Activated CD4-positive, alpha-beta memory T cell treated with anti-CD3 and anti-CD28 coated beads, Interleukin-2, amount 10 ng/mL, durations not matched to agents 7 days and 5 days (primary cell): Measurements from ENCODE around the gene PCAT7. TPM values are rescaled to one million over a fixed set of nuclear protein-coding genes. Genes with fewer than 3 reads are reported as not detected.

ENCODE experiments used
- CTCF ChIA-PET: fragments of 350-600 bp; sonication (Branson Sonifier 250); formaldehyde crosslinking; loops from one replicate; lab custom pipeline; 2021; ENCODE audit warnings: antibody characterized with exemption, inconsistent platforms; lab: Charles Lee
- POLR2A ChIA-PET: fragments of 350-600 bp; sonication (Branson Sonifier 250); formaldehyde crosslinking; loops from one replicate; lab custom pipeline; 2021; ENCODE audit warnings: antibody characterized with exemption; lab: Charles Lee
- DNase-seq: peaks from one replicate; pipeline ENCODE4 v3.0.0-alpha.2; 2020
- H3K27ac Mint-ChIP-seq: one replicate; pipeline ENCODE4 v1.8.0; 2021; ENCODE audit warnings: mild to moderate bottlenecking, mixed read lengths
- H3K27me3 Mint-ChIP-seq: one replicate; pipeline ENCODE4 v1.8.0; 2021; ENCODE audit warnings: mixed read lengths
- H3K36me3 Mint-ChIP-seq: one replicate; pipeline ENCODE4 v1.8.0; 2021; ENCODE audit warnings: low read depth, mixed read lengths
- H3K4me1 Mint-ChIP-seq: one replicate; pipeline ENCODE4 v1.8.0; 2021; ENCODE audit warnings: mixed read lengths
- H3K4me3 Mint-ChIP-seq: one replicate; pipeline ENCODE4 v1.8.0; 2021; ENCODE audit warnings: mild to moderate bottlenecking, mixed read lengths
- H3K9me3 Mint-ChIP-seq: one replicate; pipeline ENCODE4 v1.8.0; 2021; ENCODE audit warnings: mixed read lengths
- total RNA-seq, 2 experiments: library from RNA; stranded (reverse); gene quantifications; one replicate each; pipeline ENCODE4 v1.2.3, GENCODE V29; 2021

The PCAT7 gene
- total RNA-seq, 2 experiments from 2014 or later: not detected

DNA sequence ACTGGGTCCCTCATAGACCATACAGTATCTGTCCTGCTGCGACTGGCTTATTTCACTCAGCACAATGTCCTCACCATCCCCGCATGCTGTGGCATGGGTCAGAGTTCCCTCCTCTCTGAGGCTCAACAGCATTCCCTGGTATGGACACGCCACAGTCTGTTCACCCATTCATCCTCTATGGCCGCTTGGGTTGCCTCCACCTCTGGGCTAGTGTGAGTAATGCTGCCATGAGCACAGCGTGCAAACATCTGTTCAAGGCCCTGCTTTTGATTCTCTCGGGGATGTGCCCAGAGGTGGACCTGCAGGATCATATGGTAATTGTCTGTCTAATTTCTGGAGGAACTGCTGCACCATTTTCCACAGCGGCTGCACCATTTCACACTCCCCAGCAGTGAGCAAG is 44.2 kb downstream of the PCAT7 start:
- H3K27me3 Mint-ChIP-seq: peaks cover 15% of the 10 kb centered on the region
- no peak overlapping the region for H3K27ac Mint-ChIP-seq
- peaks cover 3% of the 10 kb centered on the region for H3K4me1 Mint-ChIP-seq
- DNase-seq: no peak
- POLR2A ChIA-PET: no interaction called here
- CTCF ChIA-PET: no interaction called here
- H3K36me3 Mint-ChIP-seq: no peaks in the 10 kb centered on the region
- no peaks in the 10 kb centered on the region for H3K9me3 Mint-ChIP-seq
- H3K4me3 Mint-ChIP-seq: no peak overlapping the region

DNA sequence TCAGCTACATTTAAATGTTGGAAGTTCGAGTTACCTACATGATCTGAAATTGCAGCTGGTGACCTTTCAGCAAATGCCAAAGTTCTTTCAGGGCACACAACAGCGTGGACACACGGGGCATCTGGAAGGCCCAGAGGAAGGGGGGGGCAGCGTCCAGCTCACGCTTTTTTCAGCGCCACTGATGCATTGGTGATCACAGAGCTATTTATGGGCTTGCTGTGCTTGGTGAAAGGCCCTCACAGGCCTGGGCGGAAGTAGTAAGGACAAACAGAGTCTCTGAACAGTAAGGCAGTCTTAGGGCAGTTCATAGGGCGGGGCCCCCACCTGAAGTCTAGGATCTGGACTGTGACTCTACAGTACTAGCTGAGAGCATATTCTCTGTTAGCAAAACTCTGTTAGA is 45.4 kb downstream of the PCAT7 start:
- no peaks in the 10 kb centered on the region for H3K36me3 Mint-ChIP-seq
- no peak for DNase-seq
- ChIA-PET POLR2A (no interaction called here), CTCF (no interaction called here)
- H3K4me3 Mint-ChIP-seq: no peak overlapping the region
- no peaks in the 10 kb centered on the region for H3K9me3 Mint-ChIP-seq
- H3K4me1 Mint-ChIP-seq: peaks cover 3% of the 10 kb centered on the region
- no peak overlapping the region for H3K27ac Mint-ChIP-seq
- H3K27me3 Mint-ChIP-seq: peaks cover 14% of the 10 kb centered on the region

DNA sequence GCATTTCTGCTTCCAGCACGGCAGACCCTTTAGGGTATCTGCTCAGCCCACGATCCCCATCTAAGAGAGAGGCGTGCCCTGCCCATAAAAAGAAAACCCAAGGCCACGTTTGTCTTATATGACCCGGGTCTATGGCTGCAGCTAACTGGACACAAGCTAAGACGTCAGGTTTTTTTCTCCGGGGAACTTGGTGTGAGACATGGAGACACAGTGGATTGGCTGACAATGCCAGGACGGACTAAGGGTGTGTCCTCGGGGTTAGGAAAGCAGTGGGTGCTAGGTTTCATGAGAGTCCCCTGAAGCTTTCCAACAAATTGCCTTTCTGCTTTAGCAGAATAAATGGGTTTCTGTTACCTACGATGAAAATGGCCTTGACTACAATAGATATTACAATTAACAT is 45.8 kb downstream of the PCAT7 start:
- Mint-ChIP-seq H3K27me3 (peaks cover 16% of the 10 kb centered on the region), H3K4me1 (peaks cover 3% of the 10 kb centered on the region), H3K27ac (no peak overlapping the region), H3K9me3 (no peaks in the 10 kb centered on the region), H3K4me3 (no peak overlapping the region), H3K36me3 (no peaks in the 10 kb centered on the region)
- no peak for DNase-seq
- ChIA-PET CTCF (no interaction called here), POLR2A (no interaction called here)

DNA sequence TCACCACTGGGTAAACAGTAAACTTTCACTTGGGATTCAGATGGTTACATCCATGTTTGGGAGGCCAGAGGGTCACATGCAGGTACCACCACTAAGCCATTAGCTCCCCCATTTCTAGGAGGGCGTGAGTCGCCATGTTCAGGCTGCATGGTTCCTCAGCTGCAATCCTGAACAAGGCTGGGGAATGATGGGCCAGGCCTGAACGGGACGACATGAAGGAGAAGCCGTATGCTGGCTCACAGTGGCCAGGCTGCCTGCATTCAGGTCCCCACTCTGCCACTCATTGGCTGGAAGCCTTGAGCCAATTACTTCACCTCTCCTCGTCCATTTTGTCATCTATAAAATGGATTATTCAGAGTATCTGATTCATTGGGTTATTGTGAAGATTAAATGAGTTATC is 47.8 kb downstream of the PCAT7 start:
- no peaks in the 10 kb centered on the region for H3K9me3 Mint-ChIP-seq
- no peaks in the 10 kb centered on the region for H3K36me3 Mint-ChIP-seq
- DNase-seq: no peak
- H3K27ac Mint-ChIP-seq: no peak overlapping the region
- H3K4me1 Mint-ChIP-seq: peaks cover 3% of the 10 kb centered on the region
- H3K4me3 Mint-ChIP-seq: no peak overlapping the region
- H3K27me3 Mint-ChIP-seq: peaks cover 24% of the 10 kb centered on the region
- ChIA-PET CTCF (interaction anchor here (0.7 to 0.8 kb wide), 4 partner anchors 228 to 1392 kb away, joined by 3 to 4 read pairs (median 4); a partner anchor contains a TSS), POLR2A (no interaction called here)

DNA sequence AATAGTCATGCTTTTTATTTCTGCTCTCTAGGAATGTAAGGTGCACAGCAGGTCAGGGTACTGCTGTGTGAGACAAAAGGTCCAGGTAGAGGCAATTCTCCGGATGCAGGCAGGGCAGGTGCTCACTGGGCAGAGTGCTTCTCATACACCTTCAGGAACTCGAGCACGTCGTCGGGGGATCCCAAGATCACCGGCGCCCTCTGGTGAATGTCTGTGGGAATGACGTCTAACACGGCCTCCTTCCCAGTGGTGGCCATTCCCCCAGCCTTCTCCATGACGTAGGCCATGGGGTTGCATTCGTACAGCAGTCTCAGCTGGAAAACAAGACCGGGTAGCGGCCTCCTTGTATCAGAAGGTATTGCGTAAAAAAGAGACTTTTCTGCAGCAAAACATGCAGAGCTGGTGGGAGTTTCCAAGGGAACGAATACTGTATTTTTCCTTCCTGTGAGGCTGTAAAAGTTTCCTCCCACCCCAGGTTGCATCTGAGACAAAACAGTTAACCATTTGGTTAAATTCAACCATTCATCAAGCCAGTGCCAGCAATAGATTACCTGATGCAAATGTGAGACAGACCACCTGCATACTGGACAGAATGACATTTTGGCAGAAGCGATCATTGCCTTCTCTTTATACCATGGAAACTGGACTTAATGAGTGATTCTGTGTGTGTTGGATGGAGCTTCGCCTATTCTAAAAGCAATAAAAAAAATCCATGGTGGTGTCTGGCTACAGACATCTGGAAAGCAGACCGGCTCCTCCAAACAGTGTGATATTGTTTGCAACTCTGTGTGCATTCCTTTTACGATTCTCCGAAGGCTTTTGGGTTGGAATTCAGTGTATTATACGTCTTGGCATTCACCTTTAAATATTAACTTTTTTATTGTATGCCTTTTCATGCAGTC is 48.6 kb downstream of the PCAT7 start:
- Mint-ChIP-seq H3K36me3 (no peaks in the 10 kb centered on the region), H3K4me3 (no peak overlapping the region), H3K27ac (no peak overlapping the region), H3K27me3 (peaks cover 22% of the 10 kb centered on the region), H3K4me1 (peaks cover 3% of the 10 kb centered on the region), H3K9me3 (no peaks in the 10 kb centered on the region)
- ChIA-PET POLR2A (no interaction called here), CTCF (no interaction called here)
- peak; percentile 71 for DNase-seq

DNA sequence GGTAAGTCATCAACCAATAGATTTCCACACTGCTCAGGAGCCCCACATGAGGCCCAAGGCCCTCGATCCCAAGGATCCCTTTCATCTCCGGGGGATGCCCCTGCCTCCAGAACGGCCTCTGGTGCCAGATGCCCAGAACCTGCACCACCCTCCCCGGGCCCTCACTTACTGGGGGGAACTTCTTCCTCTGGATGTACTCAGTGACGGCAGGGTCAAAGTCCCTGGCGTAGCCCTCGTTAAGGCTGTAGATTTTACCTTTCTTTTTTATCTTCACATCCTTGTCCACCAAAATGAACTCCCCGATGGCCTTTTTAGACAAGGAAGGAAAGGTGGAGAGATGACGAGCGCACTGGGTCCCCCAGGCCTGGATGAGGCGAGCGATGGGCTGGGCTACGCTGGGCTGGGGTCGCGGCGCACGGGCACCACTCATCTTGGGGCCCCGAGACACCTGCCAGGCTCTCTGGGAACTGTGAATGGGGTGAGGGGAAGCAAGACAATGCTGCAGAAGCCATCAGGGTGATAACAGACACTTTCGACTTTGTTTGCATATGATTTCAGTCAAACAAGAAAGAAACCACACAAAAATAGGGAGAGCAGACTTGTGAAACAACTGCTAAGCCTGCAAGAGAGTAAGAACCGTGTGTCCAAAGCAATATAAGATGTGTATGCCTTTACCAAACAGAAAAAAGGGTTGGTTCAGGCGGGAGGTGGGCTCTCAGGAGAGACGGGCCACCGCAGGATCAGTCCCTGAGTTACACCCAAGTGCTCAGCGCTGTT is 52.0 kb downstream of the PCAT7 start:
- no peak for DNase-seq
- H3K4me3 Mint-ChIP-seq: no peak overlapping the region
- CTCF ChIA-PET: no interaction called here
- no peaks in the 10 kb centered on the region for H3K9me3 Mint-ChIP-seq
- H3K27ac Mint-ChIP-seq: no peak overlapping the region
- POLR2A ChIA-PET: no interaction called here
- peaks cover 6% of the 10 kb centered on the region for H3K4me1 Mint-ChIP-seq
- peaks cover 40% of the 10 kb centered on the region for H3K27me3 Mint-ChIP-seq
- H3K36me3 Mint-ChIP-seq: no peaks in the 10 kb centered on the region

DNA sequence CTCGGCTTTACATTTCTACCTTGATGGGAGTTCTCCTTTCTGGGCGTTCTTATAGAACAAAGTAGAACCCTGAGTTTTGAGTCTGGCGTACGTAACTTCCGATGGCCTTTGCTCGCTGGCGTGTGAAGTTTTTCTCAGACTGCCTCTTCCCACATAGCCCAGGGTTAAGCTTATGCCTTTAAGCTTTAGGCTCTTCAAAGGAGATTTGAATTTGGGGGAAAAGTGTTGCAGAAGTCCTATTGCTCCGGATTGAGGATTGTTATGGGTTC is 52.5 kb downstream of the PCAT7 start:
- H3K4me3 Mint-ChIP-seq: no peak overlapping the region
- no peaks in the 10 kb centered on the region for H3K9me3 Mint-ChIP-seq
- H3K36me3 Mint-ChIP-seq: no peaks in the 10 kb centered on the region
- CTCF ChIA-PET: no interaction called here
- H3K27me3 Mint-ChIP-seq: peaks cover 43% of the 10 kb centered on the region
- H3K27ac Mint-ChIP-seq: no peak overlapping the region
- peaks cover 11% of the 10 kb centered on the region for H3K4me1 Mint-ChIP-seq
- DNase-seq: no peak
- POLR2A ChIA-PET: no interaction called here

DNA sequence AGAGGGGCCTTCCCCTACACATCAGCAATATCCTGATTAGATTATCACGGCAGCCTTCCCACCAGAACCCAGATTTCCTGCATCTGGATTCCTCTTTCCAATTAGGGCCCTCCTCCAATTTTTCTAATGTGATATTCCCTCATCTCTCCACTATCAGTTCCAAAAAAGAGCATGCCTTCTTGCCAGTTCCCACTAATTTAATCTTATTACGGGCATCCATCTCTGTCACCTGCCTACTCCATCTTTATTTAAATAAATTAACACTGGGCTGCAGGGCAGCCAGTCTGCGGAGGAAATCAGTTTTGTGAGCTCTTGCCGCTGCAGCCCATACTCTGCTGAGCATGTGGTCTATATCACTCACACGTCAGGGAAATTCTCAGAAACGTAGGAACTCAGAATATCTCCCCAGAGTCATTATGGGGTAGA is 55.3 kb downstream of the PCAT7 start:
- Mint-ChIP-seq H3K27ac (no peak overlapping the region), H3K9me3 (no peaks in the 10 kb centered on the region), H3K36me3 (no peaks in the 10 kb centered on the region), H3K4me3 (no peak overlapping the region), H3K27me3 (peaks cover 38% of the 10 kb centered on the region), H3K4me1 (peaks cover 8% of the 10 kb centered on the region)
- ChIA-PET CTCF (interaction anchor here (1.9 kb wide), 1 partner anchor 56 kb away, joined by 3 read pairs; the partner anchor contains the start of gene PCAT7), POLR2A (no interaction called here)
- DNase-seq: no peak

DNA sequence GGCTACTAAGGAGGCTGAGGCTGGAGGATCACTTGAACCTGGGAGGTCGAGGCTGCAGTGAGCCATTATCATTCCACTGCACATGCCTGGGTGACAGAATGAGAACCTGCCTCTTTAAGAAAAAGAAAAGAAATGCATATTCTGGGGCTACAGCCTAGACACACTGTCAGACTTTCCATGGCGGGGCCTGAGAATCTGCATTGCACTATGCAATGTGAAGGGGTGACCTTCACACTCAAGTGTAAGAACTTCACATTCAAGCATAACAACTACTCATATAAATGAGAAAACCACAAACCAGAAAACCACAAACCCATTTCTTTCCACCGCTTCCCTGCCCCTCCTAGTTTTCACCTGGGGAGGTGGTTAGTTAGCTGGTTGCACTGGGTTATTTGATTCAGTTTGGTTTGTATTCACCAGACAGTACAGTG is 56.8 kb downstream of the PCAT7 start:
- Mint-ChIP-seq H3K4me3 (no peak overlapping the region), H3K36me3 (no peaks in the 10 kb centered on the region), H3K27me3 (peaks cover 31% of the 10 kb centered on the region), H3K9me3 (no peaks in the 10 kb centered on the region), H3K4me1 (peaks cover 8% of the 10 kb centered on the region), H3K27ac (no peak overlapping the region)
- ChIA-PET POLR2A (no interaction called here), CTCF (interaction anchor here (1.9 kb wide), 1 partner anchor 57 kb away, joined by 3 read pairs; the partner anchor contains the start of gene PCAT7)
- DNase-seq: peak; percentile 27

DNA sequence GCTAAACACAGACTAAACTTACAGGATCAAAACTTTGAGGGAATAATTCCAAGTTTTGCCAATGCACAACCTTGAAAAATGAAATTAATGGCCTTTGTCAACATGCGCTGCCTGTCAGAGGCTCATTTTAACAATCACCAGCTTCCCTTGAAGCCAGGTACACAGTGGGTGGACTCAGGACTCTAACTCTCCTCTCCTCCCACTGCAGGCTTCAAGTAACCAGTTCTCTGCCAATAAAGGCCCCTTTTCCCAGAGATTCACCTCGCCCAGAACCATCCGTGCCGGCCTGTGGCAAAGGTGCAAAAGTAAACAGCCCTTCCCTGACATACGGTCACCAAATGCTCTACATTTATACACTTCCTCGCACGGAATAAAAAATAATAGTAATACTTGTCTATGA is 57.2 kb downstream of the PCAT7 start:
- Mint-ChIP-seq H3K9me3 (no peaks in the 10 kb centered on the region), H3K4me1 (peaks cover 8% of the 10 kb centered on the region), H3K27me3 (peaks cover 27% of the 10 kb centered on the region), H3K27ac (no peak overlapping the region), H3K4me3 (no peak overlapping the region), H3K36me3 (no peaks in the 10 kb centered on the region)
- CTCF ChIA-PET: interaction anchor here (0.7 to 1.9 kb wide), 2 partner anchors 58 to 132 kb away, joined by 3 to 4 read pairs; partner anchors contain the start of gene PCAT7
- DNase-seq: no peak
- POLR2A ChIA-PET: no interaction called here

DNA sequence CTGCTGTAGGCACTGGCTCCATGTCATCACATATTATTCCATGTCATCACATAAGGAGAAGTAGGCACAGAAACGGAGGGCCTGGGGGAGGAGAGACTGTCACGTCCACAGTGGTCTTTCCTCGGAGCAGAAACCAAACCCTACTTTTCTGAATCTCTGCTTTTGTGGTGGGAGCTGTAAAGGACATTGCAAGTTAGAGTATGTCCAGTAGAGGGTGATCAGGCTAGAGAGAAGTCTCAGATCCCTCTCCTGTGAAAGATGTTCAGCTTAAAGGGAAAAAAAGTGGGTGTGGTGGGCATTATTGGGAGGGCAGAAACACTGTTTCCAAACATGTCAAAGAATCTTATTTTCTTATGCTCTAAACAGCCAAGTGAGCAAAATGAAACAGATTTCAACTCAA is 58.1 kb downstream of the PCAT7 start:
- Mint-ChIP-seq H3K4me1 (peaks cover 8% of the 10 kb centered on the region), H3K27ac (no peak overlapping the region), H3K27me3 (peaks cover 29% of the 10 kb centered on the region), H3K36me3 (no peaks in the 10 kb centered on the region), H3K4me3 (no peak overlapping the region), H3K9me3 (no peaks in the 10 kb centered on the region)
- no peak for DNase-seq
- ChIA-PET POLR2A (no interaction called here), CTCF (interaction anchor here (0.7 kb wide), 2 partner anchors 131 to 924 kb away, joined by 4 read pairs; no protein-coding TSS in a partner anchor)

DNA sequence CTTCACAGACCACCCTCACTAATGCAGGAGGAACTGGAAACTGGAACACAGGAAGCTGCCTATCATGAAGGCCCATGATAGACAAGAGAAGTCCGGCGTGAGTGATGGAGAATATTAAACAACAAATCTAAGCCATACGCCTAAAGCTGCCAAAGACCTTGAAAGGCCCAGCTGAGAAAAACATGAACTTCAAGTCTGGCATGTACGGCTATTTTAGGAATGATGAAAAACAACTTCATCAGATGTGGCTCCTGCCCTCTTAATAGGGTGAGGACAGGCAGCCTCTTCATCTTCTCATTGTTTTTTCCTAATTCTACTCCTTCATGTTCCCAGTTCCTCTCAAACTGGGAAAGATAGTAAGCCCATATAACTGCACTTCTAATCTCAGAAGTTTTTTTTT is 64.1 kb downstream of the PCAT7 start:
- H3K27me3 Mint-ChIP-seq: peaks cover 5% of the 10 kb centered on the region
- POLR2A ChIA-PET: no interaction called here
- CTCF ChIA-PET: no interaction called here
- no peak for DNase-seq
- no peak overlapping the region for H3K4me3 Mint-ChIP-seq
- no peaks in the 10 kb centered on the region for H3K36me3 Mint-ChIP-seq
- no peak overlapping the region for H3K27ac Mint-ChIP-seq
- H3K4me1 Mint-ChIP-seq: no peaks in the 10 kb centered on the region
- no peaks in the 10 kb centered on the region for H3K9me3 Mint-ChIP-seq
